SU-DHL-6 (cell line): Measurements from ENCODE around the gene VWF.

ENCODE experiments used
- H2AFZ ChIP-seq: fragments of 200-600 bp; sonication (generic); 2 replicates; pipeline ENCODE4 v1.6.1; 2014; ENCODE audit warnings: low read depth, mild to moderate bottlenecking, moderate library complexity, mixed read lengths, antibody characterized with exemption, low read length; ENCODE audit not compliant: severe bottlenecking
- H3F3A ChIP-seq: fragments of 200-600 bp; shearing (Covaris generic); 2 replicates; pipeline ENCODE4 v1.6.0; 2016; ENCODE audit warnings: antibody characterized with exemption, mild to moderate bottlenecking; ENCODE audit not compliant: insufficient read depth
- H3K27ac ChIP-seq: fragments of 200-600 bp; sonication (generic); 2 replicates; pipeline ENCODE4 v1.5.1; 2016; ENCODE audit warnings: low read depth, mild to moderate bottlenecking, low read length, moderate library complexity, mixed read lengths
- H3K27me3 ChIP-seq: fragments of 200-600 bp; sonication (generic), shearing (Covaris generic); 2 replicates; pipeline ENCODE4 v1.6.0; 2014; ENCODE audit warnings: mild to moderate bottlenecking, low read length
- H3K36me3 ChIP-seq: fragments of 200-600 bp; sonication (generic); 2 replicates; pipeline ENCODE4 v1.6.1; 2014; ENCODE audit warnings: mild to moderate bottlenecking, low read length, mixed read lengths
- H3K4me2 ChIP-seq: fragments of 300-600, 200-600 bp; shearing (Covaris generic), sonication (generic); 2 replicates; pipeline ENCODE4 v1.6.0; 2014; ENCODE audit warnings: low read length, low read depth, mild to moderate bottlenecking; ENCODE audit not compliant: poor library complexity, severe bottlenecking
- H3K4me3 ChIP-seq: fragments of 200-600 bp; sonication (generic); 2 replicates; pipeline ENCODE4 v1.5.1; 2014; ENCODE audit warnings: antibody characterized with exemption, low read length, mild to moderate bottlenecking, mixed read lengths; ENCODE audit not compliant: insufficient read depth, poor library complexity, severe bottlenecking
- H3K79me2 ChIP-seq: fragments of 200-600 bp; sonication (generic); 2 replicates; pipeline ENCODE4 v1.6.1; 2014; ENCODE audit warnings: mild to moderate bottlenecking, low read length, moderate library complexity; ENCODE audit not compliant: insufficient read depth
- H3K9ac ChIP-seq: fragments of 200-600 bp; sonication (generic); 2 replicates; pipeline ENCODE4 v1.7.0; 2014; ENCODE audit warnings: mild to moderate bottlenecking, low read length
- H3K9me2 ChIP-seq: fragments of 200-600 bp; sonication (generic); replicated peaks from 2 replicates; pipeline ENCODE4 v1.6.1; 2014; ENCODE audit warnings: low read length; ENCODE audit not compliant: insufficient read depth
- H3K9me3 ChIP-seq: fragments of 200-600 bp; sonication (generic); 2 replicates; pipeline ENCODE4 v1.6.1; 2014; ENCODE audit warnings: low read length, mixed read lengths; ENCODE audit not compliant: insufficient read depth
- H4K20me1 ChIP-seq: fragments of 200-600 bp; sonication (generic); 2 replicates; pipeline ENCODE4 v1.6.1; 2014; ENCODE audit warnings: low read depth, mild to moderate bottlenecking, antibody characterized with exemption, low read length, moderate library complexity, mixed read lengths
- EZH2phosphoT487 ChIP-seq: fragments of 200-600 bp; sonication (generic), shearing (Covaris generic); conservative IDR thresholded peaks from 2 replicates; pipeline ENCODE4 v1.6.1; 2018; ENCODE audit warnings: mild to moderate bottlenecking, antibody characterized with exemption, low read length, moderate library complexity, mixed read lengths
- TF ChIP-seq, protein P1 (sequence below): fragments of 200-600 bp; sonication (generic); IDR thresholded peaks from one replicate; pipeline ENCODE4 v1.5.1; 2017; ENCODE audit warnings: antibody characterized with exemption, mild to moderate bottlenecking, low read length, moderate library complexity; ENCODE audit not compliant: insufficient read depth, poor library complexity, severe bottlenecking

VWF gene

DNA sequence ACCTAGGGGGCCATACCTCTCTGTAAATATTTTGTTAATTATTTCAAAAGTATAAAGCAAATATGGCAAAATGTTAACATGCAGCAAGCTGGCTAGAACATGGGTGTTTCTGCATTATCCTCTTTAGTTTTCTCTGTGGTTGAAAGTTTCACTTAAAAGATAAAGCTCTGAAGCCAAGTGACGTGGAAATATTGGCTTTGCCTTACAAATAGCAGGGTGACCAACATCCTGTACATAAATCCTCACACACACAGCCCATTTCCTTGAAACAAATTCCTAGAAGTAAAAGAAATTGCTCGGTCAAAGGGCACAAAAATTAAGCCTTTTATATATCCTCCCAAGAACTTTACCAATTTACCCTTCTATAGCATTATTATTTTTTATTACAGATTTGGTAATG lies 10.6 kb upstream of the VWF start:
- H3K4me2 ChIP-seq = no peak overlapping the region
- H3K27me3 ChIP-seq = no peaks in the 10 kb centered on the region
- H3K9me3 ChIP-seq = no peaks in the 10 kb centered on the region
- H4K20me1 ChIP-seq = no peaks in the 10 kb centered on the region
- no peak overlapping the region for H3K27ac ChIP-seq
- no peak overlapping the region for H3K9ac ChIP-seq
- no peak overlapping the region for H3K4me3 ChIP-seq
- no peaks in the 10 kb centered on the region for H3K36me3 ChIP-seq
- H3K9me2 ChIP-seq = no peaks in the 10 kb centered on the region
- TF ChIP-seq EZH2phosphoT487 = no peak
- TF ChIP-seq, protein P1, sequence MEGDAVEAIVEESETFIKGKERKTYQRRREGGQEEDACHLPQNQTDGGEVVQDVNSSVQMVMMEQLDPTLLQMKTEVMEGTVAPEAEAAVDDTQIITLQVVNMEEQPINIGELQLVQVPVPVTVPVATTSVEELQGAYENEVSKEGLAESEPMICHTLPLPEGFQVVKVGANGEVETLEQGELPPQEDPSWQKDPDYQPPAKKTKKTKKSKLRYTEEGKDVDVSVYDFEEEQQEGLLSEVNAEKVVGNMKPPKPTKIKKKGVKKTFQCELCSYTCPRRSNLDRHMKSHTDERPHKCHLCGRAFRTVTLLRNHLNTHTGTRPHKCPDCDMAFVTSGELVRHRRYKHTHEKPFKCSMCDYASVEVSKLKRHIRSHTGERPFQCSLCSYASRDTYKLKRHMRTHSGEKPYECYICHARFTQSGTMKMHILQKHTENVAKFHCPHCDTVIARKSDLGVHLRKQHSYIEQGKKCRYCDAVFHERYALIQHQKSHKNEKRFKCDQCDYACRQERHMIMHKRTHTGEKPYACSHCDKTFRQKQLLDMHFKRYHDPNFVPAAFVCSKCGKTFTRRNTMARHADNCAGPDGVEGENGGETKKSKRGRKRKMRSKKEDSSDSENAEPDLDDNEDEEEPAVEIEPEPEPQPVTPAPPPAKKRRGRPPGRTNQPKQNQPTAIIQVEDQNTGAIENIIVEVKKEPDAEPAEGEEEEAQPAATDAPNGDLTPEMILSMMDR = no peak
- no peaks in the 10 kb centered on the region for H3K79me2 ChIP-seq
- H3F3A ChIP-seq = no peaks in the 10 kb centered on the region
- no peak overlapping the region for H2AFZ ChIP-seq

DNA sequence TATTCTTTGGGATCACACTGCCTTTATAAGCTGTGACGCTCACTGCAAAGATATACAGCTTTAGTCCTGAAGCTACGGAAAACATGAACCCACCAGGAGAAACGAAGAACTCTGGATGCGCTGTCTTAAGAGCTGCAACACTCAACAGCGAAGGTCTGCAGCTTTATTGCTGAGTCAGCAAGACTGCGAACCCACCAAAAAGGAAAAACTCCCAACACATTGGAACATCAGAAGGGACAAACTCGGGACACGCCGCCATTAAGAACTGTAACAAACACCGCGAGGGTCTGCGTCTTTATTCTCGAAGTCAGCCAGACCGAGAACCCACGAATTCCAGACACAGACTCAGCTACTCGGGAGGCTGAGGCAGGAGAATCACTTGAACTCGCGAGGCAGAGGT lies 9.2 kb upstream of the VWF start:
- Histone ChIP-seq H3K27me3 (no peaks in the 10 kb centered on the region), H3K9me3 (no peaks in the 10 kb centered on the region), H3F3A (no peaks in the 10 kb centered on the region), H3K9me2 (no peaks in the 10 kb centered on the region), H3K79me2 (no peaks in the 10 kb centered on the region), H4K20me1 (no peaks in the 10 kb centered on the region), H3K27ac (no peak overlapping the region), H3K4me2 (no peak overlapping the region), H3K9ac (no peak overlapping the region), H3K36me3 (no peaks in the 10 kb centered on the region), H2AFZ (no peak overlapping the region), H3K4me3 (no peak overlapping the region)
- no peak for TF ChIP-seq EZH2phosphoT487
- TF ChIP-seq, protein P1 = no peak

DNA sequence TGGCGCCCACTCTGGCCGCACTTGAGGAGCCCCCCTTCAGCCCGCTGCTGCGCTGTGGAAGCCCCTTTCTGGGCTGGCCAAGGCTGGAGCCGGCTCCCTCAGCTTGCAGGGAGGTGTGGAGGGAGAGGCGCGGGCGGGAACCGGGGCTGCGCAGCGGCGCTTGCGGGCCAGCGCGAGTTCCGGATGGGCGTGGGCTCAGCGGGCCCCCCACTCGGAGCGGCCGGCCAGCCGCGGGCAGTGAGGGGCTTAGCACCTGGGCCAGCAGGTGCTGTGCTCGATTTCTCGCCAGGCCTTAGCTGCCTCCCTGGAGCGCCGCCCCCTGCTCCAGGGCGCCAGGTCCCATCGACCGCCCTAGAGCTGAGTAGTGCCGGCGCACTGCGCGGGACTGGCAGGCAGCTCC lies 8.0 kb upstream of the VWF start:
- TF ChIP-seq, protein P1 = no peak
- TF ChIP-seq EZH2phosphoT487 = no peak
- Histone ChIP-seq H3K79me2 (no peaks in the 10 kb centered on the region), H3K4me2 (no peak overlapping the region), H3K27ac (no peak overlapping the region), H3K27me3 (no peaks in the 10 kb centered on the region), H3F3A (no peaks in the 10 kb centered on the region), H3K9ac (no peak overlapping the region), H3K9me2 (no peaks in the 10 kb centered on the region), H3K4me3 (no peak overlapping the region), H4K20me1 (no peaks in the 10 kb centered on the region), H3K36me3 (no peaks in the 10 kb centered on the region), H2AFZ (no peak overlapping the region), H3K9me3 (no peaks in the 10 kb centered on the region)

DNA sequence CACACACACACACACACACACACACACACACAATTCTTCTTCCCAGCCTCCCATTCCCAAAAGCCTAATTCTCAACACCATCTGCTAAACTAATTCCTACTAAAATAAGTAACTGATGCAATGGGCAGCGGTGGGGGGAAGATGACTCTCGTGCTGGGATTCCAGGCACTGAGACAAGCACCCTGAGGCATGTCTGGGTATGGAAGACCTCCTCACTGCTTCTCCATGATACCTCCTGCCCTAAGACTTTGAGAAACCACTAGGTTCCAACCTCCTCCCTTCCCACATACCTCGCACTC lies 789 bp upstream of the VWF start:
- Histone ChIP-seq H3K9me3 (no peaks in the 10 kb centered on the region), H3K36me3 (no peaks in the 10 kb centered on the region), H3K79me2 (no peaks in the 10 kb centered on the region), H3K4me3 (no peak overlapping the region), H3K9ac (no peak overlapping the region), H3K9me2 (no peaks in the 10 kb centered on the region), H2AFZ (no peak overlapping the region), H3K27ac (no peak overlapping the region), H3K4me2 (no peak overlapping the region), H4K20me1 (no peaks in the 10 kb centered on the region), H3K27me3 (no peaks in the 10 kb centered on the region), H3F3A (no peaks in the 10 kb centered on the region)
- TF ChIP-seq EZH2phosphoT487 = no peak
- TF ChIP-seq, protein P1 = no peak
